Caki2 (cell line): ENCODE data around the gene KLF6. TPM values are rescaled to one million over a fixed set of nuclear protein-coding genes. Genes with fewer than 3 reads are reported as not detected.

Experiments
- DNase-seq: peaks from one replicate; pipeline ENCODE4 v3.0.0-alpha.2; 2015; ENCODE audit warnings: low read depth
- in situ Hi-C: cut with HindIII; loops from 2 replicates; pipeline ENCODE4 v1.10.0; 2016; ENCODE audit warnings: low sequenced_read_pairs, low pct_unique_long_range_greater_than_20kb, mixed read lengths
- total RNA-seq: library from RNA; depleted of rRNA; stranded (reverse); fragments of >200 nt; shearing (Covaris generic); gene quantifications from 2 replicates; pipeline ENCODE4 v1.2.3, GENCODE V29; 2014; ENCODE audit warnings: low replicate concordance

Gene KLF6
- total RNA-seq, 1 experiment from 2014 or later = 36.8 TPM

DNA sequence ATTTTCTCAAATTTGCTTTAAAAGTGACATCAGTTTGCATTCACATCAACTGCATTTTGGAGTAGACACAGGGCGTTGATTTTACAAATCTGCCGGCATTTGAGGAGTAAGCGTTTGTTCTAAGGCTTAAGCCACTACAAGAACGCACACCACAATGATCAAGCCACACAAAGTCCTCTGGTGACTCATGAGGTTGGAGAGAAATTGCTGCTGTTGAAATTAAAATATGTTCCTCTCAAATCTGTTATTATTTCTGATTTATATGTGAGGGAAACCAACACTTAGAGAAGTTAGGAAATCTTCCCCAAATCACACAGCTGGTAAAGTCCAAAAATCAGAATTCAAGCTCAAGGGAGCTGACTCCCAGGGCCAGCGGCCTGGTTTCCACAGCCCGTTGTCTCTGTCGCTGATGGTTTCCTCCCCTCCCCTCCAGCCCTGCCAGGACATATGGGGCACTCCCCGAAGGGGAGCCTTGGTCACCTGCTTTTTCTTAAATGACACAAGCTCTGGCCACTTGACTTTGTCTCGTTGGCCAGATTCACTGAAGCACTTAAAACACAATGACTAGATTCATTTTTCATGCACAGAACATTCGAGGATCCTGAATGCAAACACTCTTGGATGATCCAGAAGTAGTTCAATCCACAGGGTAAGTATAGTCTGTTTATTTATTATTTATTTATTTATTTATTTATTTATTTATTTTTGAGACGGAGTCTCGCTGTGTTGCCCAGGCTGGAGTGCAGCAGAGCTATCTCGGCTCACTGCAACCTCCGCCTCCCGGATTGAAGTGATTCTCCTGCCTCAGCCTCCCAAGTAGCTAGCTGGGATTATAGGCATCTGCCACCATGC is 29.2 kb upstream of the KLF6 start:
- DNase-seq = no peak
- in situ Hi-C loops = no loop called here

DNA sequence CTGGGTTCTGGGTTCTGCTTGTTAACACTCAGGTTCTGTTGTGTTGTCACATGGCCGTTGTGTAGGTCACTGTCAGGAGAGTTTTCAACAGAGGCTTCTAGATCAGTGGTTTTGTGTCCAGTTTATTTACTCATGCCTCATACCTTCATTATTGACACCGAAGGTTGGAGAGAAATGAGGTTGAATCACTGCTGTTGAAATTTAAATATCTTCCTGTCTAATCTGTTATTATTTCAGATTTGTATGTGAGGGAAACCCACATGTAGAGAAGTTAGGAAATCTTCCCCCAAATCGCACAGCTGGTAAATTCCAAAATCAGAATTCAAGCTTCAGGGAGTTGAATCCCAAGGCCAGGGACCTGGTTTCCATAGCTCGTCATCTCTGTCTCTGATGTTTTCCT is 28.3 kb upstream of the KLF6 start:
- in situ Hi-C loops = no loop called here
- DNase-seq = no peak

DNA sequence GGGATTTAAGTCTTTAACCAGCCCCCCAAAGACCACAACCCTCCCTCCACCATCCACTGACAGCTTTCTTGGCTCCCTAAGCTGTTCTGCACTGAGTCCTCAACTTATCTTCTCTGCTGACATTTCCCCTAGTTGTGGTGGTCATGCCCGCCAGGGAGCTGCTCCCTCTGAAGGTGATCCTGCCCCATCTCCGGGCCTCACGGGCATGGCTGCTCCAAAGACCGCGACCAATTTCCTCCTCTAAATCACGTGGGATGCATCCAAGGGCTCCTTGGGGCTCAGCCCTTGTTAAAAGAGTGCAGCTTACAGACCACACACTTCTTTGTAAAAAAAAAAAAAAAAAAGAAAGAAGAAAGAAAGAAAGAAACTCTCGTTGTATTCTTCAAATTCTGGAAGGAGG is 27.1 kb upstream of the KLF6 start:
- no peak for DNase-seq
- in situ Hi-C loops = no loop called here

DNA sequence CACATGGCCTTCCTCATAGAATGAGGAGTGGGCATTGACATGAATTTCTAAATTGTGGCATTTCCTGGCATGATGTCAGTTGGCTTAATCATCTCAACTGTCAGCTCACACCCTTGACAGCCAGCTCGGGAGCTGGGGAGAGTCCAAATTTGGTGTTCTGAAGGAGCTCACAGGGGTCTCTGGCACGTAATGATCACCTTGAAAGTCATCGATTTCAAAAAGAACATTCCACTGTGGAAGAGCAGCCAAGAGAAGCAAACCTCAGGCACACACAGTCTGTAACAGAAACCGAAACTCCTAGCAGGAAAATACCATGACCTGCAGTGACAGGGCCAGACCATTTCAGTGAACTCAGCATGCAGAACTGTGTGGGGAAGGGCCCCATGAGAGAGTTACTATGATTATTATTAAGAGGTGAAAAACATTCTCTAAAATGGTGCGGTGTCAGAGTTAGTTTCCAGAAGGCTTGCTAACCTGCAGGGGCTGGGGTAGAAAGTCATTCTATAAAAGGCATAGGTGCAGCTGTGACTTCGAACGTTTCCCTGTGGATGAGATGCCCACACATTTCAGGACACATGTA is 26.4 kb upstream of the KLF6 start:
- in situ Hi-C loops = no loop called here
- DNase-seq = peak; percentile 47

DNA sequence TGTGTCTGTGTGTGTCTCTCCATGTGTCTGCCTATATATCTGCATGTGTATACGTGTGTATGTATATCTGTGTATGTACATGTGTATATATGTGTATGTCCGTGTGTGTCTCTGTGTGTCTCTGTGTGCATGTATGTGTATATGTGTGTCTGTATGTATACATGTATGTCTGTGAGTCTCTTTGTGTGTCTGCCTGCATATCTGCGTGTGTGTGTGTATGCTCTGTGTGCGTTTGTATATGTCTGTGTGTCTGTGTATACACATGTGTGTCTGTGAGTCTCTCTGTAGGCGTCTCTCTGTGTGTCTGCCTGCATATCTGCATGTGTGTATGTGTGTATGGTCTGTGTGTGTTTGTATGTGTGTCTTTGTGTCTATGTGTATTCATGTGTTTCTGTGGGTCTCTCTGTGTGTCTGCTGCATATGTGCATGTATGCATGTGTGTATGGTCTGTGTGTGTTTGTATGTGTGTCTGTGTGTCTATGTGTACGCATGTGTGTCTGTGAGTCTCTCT is 23.7 kb upstream of the KLF6 start:
- DNase-seq = no peak

DNA sequence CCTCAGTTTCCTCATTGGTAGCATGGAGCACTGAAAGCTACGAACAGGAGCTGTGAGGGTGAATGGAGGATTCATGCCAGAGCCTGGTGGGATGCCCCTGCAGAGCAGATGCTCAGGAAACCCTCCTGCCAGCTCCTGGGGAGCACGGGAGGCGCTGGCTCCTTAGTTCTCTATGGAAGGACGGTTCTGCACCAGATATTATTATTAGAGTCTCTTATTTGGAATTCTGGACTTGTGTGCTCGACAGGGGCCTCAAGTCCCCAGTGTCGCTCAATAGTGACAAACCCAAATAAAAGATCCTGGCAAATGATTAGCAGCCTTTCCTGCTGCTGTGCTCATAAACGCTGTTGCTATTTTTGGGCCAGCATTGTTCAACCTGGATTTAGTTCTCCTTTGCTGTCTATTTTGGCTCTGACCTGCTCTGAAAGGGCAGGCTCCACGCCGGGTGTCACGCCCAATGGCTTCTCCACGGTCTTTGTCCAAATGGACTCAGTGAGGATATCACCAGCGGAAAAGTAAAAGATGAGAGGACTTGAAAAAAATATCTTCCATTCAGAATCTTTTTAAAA is 23.0 kb upstream of the KLF6 start:
- in situ Hi-C loops = no loop called here
- no peak for DNase-seq

More for the DNA sequence above, 23.7 kb upstream of the KLF6 start:
- in situ Hi-C loops = no loop called here

DNA sequence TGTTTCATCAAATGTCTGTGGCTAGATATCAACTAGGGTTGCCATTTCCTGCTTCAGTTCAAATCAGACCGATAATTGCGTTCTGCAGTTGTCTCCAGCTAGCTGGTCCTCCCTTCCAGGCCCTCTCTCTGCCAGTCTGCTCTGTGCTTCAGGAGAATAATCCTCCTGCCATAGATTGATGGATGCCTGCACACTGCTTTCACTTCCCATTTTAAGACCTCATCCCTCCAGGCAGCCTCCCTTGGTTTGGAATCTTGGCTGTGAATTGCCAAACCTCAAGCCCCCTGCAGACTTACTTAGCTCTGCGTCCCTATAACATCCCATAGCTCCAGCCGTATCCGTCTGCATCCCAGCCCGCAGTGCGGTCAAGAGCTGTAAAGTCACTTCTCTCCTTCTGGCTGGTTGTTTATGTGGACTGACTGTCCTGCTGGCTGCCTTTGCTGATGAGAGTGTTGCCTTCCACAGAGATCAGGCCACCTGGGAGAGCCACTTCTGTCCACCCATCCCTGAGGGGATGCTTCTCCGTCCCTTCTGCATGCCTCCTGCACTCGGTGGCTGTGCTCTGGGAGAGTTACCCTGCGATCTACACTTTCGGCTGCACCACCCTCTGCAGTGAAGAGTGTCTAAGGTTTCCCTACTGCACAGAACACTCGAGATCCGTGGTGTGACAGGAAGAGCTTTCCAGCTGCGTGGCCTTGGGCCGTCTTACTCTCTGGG is 22.4 kb upstream of the KLF6 start:
- DNase-seq = no peak
- in situ Hi-C loops = no loop called here

DNA sequence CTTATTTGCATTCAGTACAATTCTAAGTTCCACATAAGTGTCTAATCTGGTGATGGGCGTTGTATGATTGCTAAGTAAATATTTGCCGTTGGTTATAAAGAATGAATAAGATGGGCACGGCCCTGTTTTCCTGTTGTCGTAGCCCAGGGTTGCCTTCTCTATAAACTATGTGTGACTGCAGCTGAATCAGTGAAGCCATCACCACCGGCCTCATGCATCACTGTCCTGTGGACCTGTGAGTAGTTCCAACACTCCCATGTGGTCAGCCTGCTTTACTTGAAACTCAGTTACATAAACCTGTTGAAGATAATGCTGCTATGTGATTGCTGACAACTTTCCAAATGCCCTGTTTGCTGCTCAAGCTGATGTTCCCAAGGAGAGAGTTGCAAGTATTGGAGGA is 21.6 kb upstream of the KLF6 start:
- in situ Hi-C loops = no loop called here
- peak; percentile 91 for DNase-seq

DNA sequence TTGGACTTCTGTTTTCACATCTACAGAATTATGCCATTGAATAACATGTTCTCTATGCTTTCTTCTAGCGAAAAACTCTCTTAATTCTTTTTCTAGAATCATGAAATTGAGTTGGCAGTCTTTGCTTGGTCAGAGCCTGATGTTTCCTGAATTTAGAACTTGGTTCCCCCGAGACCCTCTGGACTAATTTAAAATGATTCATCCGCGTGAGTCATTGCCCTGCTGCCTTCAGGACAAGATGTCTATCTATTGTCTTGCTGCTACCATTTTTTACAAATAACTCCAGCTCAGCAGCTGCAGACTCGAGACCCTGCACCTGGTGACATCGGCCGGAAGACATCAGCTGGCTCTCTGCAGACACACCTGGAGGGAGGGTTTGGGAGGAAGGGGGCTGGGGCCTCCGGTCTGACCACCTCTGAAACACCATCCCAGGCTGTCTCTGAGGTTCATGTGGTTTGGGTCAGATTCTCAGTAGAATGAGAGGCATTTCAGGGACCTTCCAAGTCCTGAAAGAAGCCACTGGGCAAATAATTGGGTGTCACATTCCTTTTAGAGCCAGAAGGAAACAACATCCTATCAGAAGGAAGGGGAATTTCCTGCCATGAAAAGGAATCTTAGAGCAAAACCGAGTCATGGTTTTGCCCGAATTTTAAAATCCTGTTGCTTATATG is 20.9 kb upstream of the KLF6 start:
- peak; percentile 73 for DNase-seq
- in situ Hi-C loops = no loop called here

DNA sequence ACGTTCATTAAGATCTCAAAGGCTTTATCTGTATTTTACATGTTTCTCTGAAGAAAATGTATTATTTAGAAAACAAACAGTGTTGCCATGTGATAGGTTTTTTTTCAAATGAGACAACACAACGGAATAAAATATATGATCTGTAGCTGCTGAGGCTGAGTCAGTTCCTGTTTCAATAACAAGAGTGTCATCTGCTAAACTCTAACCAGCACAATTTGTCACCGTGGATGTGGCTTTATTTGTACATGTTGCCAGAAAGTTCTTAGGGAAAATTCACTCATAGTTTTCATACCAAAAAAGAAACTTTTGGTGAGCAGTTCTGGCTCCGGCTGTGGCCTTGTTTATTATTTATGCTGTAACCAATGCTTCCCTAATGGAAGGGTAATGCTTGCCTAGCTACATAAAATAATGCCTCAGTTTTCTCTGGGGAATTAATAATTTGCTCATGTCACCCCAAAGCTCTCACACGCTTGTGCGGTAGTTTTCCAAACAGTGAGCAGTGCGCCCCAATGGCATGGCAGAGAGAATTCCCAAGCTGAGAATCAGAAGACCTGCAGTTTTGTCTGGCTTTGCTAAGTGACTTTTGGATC is 20.3 kb upstream of the KLF6 start:
- in situ Hi-C loops = no loop called here
- peak; percentile 79 for DNase-seq

DNA sequence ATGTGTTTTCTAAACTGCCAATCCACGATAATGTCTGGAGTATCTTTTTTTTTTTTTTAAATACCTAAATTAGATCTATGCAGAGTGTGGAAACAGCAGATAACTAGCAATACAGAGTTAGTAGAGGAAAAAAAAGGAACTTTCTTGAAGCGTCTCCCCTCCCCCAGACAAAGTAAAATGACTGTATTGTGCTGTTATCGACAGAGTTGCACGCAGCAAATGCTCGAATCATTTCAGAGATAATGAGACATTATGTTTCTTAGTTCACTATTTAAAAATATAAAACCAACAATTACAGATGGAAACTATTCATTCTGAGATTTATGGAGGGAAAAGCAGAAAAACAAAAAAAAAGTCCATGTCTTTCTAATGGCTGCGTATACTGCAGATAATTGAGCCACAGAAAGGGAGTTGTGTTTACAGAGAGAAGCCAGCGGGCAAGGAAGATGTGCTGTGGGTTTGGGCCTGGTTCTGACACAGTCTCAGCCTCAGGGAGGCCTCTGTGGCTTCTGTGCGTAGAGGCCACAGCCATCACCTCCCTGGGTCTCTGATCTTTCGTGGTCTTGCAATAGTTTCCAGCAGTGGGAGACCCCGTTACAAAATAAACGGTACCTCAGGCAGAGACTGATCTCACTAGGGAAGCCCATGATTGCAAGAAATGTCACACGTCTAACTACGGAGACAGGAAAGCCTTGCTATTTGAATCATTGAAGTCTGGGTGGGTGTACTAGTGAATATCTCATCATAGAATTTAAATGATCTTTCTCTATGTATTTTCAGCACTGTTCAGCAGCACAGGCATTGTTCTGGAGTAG is 19.1 kb upstream of the KLF6 start:
- DNase-seq = no peak
- in situ Hi-C loops = no loop called here

DNA sequence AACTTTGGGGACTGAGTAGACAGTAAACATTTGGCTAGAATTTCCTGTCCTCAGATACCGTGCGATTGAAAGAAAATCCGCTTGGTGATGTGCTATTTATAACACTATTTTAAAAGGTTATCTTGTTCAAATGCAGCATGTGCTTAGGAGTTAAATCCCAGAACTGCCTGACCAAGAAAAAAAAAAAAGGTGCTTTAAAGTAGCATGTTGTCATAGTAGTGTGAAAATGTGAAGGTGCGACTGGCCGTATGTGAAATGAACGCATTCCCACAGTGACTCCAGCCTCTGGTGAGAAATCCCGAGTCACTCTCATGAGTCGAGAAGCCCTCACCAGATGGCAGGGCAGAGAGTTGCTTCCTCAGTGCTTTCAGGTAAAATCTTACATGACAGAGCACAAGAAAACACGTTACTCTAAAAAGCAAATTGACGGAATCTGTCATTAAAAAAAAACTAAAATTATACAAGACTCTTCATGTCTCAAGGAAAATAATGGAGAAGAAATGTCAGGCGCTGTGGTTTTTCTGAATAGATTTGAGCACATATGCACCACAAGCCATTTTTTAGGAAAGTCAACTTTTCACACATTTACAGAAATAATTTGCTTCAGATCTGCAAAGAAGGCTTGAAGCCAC is 18.4 kb upstream of the KLF6 start:
- in situ Hi-C loops = no loop called here
- DNase-seq = peak; percentile 86

DNA sequence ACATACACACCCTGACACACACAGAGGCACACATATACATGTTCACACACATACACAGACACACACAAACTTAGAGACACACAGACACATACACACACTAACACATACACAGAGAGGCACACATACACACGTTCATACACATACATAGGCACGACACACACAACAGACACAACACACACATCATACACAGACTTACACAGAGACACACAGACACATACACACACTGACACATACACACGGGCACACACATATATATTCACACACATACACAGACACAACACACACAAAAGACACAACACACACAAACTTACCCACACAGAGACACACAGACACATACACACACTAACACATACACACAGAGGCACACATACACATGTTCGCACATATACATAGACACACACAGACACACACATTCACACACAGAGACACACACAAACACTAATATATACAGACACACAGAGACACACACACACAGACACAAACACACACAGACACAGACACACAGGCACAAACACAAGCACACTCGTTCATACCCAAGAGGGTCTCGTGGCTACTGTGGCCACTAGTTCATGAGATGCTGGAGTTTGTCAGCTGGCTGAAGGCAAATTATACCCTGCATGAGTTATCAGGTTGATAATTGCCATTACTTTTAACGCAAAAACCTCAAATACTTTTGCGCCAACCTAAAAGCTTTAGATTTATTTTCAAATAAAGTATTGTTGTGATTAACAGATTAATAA is 17.7 kb upstream of the KLF6 start:
- in situ Hi-C loops = no loop called here
- DNase-seq = no peak

DNA sequence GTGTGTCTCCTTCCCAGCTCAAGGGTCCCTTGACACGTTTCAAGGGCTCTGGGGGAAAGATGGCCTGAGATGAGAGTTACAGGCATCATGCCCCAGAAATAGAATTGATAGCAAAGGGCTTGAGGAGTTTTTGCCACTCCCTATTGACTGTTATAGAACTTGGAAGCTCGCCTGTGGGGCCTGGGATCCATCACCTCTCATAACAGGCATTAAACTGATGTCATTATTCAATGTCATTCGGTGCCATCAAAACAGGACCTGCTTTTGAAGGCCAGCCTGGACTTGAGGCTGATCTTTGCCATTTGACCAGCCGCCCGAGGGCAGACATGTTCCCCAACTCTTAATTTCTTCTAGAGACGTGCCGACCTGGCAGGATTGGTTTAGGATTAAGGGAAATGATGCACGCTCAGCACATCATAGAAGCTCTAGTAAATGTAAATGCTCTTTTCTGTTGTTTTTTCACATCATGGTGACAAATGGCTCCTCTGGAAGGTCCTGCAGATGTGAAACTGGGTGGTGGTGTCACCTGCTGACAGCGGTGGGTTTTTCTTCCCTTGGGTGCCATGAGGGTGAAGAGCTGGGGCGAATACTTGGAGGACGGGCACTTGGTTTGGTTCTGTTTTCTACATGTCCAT is 16.7 kb upstream of the KLF6 start:
- in situ Hi-C loops = no loop called here
- no peak for DNase-seq

DNA sequence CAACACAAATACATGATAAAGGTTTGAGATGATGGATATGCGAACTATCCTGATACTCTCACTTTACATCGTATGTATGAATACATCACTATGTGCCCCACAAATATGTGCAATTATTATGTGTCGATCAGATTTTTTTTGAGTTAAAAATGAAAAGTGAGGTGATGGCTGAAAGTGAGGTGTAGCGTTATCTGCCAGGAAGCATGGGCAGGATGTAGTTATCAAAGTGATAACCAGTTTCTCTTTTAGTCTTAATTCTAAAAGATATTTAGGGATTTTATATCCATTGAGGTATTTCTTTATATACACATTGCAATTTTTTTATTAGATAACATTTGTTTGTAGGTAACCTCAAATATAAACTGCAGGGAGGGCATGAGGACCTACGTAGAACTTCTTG is 15.6 kb upstream of the KLF6 start:
- DNase-seq = no peak
- in situ Hi-C loops = no loop called here

DNA sequence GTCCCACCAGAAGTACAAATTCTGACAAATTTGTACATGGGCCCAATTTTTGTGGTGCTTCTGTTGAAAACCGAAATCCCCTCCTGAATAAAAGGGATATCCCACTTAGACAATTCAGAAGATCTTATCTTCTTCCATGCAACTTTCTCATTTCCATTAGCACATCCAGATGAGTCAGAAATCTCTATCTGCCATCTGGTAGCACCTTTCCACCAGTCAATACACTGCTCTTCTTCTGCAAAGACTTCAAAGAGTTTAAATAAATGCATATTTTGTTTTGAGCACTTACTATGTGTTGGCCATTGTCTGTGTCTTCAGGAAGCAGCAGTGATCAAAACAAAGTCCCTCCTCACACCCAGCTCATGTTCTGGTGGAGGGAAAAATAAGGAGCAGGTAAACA is 12.7 kb upstream of the KLF6 start:
- DNase-seq = no peak
- in situ Hi-C loops = no loop called here
